Osteocyte (in vitro differentiated cells): ENCODE results near the gene SMC6. TPM values are rescaled to one million over a fixed set of nuclear protein-coding genes. Genes with fewer than 3 reads are reported as not detected.
A peak's percentile ranks its signal among the peaks of the same experiment; 100 is the strongest.

Experiments
- DNase-seq: peaks from one replicate; pipeline ENCODE4 v3.0.0; 2021; ENCODE audit warnings: mixed read lengths; ENCODE audit not compliant: unreplicated experiment; ENCODE audit errors: extremely low spot score
- H3K27ac Mint-ChIP-seq: one replicate; pipeline ENCODE4 v1.8.0; 2021; ENCODE audit warnings: mild to moderate bottlenecking, mixed read lengths; ENCODE audit not compliant: unreplicated experiment
- H3K27me3 Mint-ChIP-seq: one replicate; pipeline ENCODE4 v1.8.0; 2021; ENCODE audit warnings: mixed read lengths; ENCODE audit not compliant: unreplicated experiment
- H3K36me3 Mint-ChIP-seq: one replicate; pipeline ENCODE4 v1.8.0; 2021; ENCODE audit warnings: mixed read lengths; ENCODE audit not compliant: unreplicated experiment
- H3K4me1 Mint-ChIP-seq: one replicate; pipeline ENCODE4 v1.8.0; 2021; ENCODE audit warnings: mixed read lengths; ENCODE audit not compliant: unreplicated experiment
- H3K4me3 Mint-ChIP-seq: one replicate; pipeline ENCODE4 v1.8.0; 2021; ENCODE audit warnings: mild to moderate bottlenecking, moderate library complexity, mixed read lengths; ENCODE audit not compliant: unreplicated experiment
- H3K9me3 Mint-ChIP-seq: one replicate; pipeline ENCODE4 v1.8.0; 2021; ENCODE audit warnings: mixed read lengths; ENCODE audit not compliant: unreplicated experiment
- CTCF ChIP-seq: fragments of 200-600 bp; sonication (generic); IDR thresholded peaks from 2 replicates; pipeline ENCODE4 v1.5.0; 2021; ENCODE audit warnings: antibody characterized with exemption, mild to moderate bottlenecking, moderate library complexity
- total RNA-seq: library from RNA; stranded (reverse); gene quantifications from 2 replicates; pipeline ENCODE4 v1.2.1, GENCODE V29; 2021

Gene SMC6
- total RNA-seq, 1 donor from 2014 or later: 21.3 TPM

DNA sequence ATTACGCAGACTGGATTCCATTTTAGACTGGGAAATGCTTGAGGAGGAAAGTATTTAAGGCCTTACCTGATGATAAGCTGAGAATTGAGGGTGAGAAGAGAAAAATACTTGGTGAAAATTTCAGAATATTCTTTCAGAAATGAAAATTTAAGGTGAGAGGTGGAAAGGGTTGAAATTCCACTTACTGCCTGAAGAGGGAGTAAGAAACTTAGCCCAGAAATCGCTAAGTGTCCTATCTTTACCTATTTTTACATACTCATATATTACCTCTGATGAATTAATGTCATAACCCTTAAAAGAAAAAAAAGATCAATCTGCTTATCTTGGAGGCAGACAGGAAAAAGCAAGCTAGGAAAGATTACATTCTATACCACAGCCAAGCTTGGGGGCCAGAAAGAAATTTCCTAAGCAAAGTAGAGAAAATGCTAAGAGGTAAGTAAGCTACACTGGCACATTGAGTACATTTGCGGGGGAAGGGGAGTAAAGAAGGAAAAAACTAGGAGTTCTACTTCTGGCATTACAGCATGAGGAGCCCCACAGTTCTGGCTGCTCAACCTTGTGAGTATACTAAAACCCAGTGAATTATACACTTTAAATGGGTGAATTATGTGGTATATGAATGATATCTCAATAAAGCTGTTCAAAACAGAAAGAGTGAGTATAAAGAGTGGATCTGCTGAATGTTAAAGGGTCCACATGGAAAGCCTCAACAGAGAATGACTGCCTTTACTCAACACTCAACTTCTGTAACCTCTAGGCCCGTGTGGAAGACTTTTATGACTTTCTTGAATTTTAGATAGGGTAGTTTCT lies 33.8 kb downstream of the SMC6 start:
- peaks cover 14% of the 10 kb centered on the region for H3K36me3 Mint-ChIP-seq
- peak; percentile 74 for TF ChIP-seq CTCF

DNA sequence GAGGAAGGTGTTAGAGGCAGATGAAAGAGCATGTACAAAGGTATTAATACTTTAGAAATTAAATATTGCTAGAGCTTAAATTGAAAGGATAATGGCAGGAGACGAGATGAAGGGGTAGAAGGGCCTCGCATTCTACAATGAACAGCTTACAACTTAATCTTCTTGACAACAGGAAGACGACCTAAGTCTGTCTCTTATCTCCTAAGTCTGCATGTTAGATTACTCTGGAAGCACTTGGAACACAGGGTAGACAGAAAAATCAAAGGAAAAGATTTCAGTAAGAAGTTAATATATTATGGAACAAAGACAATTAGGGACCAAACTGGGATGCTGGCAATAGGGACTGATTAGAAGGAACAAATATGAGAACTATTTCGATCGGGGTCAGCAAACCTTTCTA lies 34.9 kb downstream of the SMC6 start:
- no peak for DNase-seq
- Mint-ChIP-seq H3K36me3 (peaks cover 16% of the 10 kb centered on the region), H3K27me3 (no peaks in the 10 kb centered on the region), H3K4me1 (no peaks in the 10 kb centered on the region), H3K9me3 (no peaks in the 10 kb centered on the region), H3K4me3 (no peak overlapping the region), H3K27ac (no peak overlapping the region)
- no peak for TF ChIP-seq CTCF

More for the DNA sequence above, 33.8 kb downstream of the SMC6 start:
- H3K9me3 Mint-ChIP-seq: no peaks in the 10 kb centered on the region
- no peaks in the 10 kb centered on the region for H3K27me3 Mint-ChIP-seq
- no peak overlapping the region for H3K4me3 Mint-ChIP-seq
- H3K4me1 Mint-ChIP-seq: no peaks in the 10 kb centered on the region
- no peak for DNase-seq
- H3K27ac Mint-ChIP-seq: no peak overlapping the region

- DNase-seq: no peak
- no peak for TF ChIP-seq CTCF
- no peaks in the 10 kb centered on the region for H3K4me1 Mint-ChIP-seq
- no peaks in the 10 kb centered on the region for H3K27me3 Mint-ChIP-seq
- no peaks in the 10 kb centered on the region for H3K9me3 Mint-ChIP-seq
- no peak overlapping the region for H3K4me3 Mint-ChIP-seq
- no peak overlapping the region for H3K27ac Mint-ChIP-seq
- H3K36me3 Mint-ChIP-seq: peaks cover 23% of the 10 kb centered on the region
These were observed 35.9 kb downstream of the SMC6 start for GRCh38 chr2:17717666-17718065.

GRCh38 chr2:17713291-17713690 lies 40.3 kb downstream of the SMC6 start:
- DNase-seq: no peak
- Mint-ChIP-seq H3K36me3 (peaks cover 23% of the 10 kb centered on the region), H3K27ac (no peak overlapping the region), H3K27me3 (no peaks in the 10 kb centered on the region), H3K9me3 (no peaks in the 10 kb centered on the region), H3K4me3 (no peak overlapping the region), H3K4me1 (no peaks in the 10 kb centered on the region)
- no peak for TF ChIP-seq CTCF

DNA sequence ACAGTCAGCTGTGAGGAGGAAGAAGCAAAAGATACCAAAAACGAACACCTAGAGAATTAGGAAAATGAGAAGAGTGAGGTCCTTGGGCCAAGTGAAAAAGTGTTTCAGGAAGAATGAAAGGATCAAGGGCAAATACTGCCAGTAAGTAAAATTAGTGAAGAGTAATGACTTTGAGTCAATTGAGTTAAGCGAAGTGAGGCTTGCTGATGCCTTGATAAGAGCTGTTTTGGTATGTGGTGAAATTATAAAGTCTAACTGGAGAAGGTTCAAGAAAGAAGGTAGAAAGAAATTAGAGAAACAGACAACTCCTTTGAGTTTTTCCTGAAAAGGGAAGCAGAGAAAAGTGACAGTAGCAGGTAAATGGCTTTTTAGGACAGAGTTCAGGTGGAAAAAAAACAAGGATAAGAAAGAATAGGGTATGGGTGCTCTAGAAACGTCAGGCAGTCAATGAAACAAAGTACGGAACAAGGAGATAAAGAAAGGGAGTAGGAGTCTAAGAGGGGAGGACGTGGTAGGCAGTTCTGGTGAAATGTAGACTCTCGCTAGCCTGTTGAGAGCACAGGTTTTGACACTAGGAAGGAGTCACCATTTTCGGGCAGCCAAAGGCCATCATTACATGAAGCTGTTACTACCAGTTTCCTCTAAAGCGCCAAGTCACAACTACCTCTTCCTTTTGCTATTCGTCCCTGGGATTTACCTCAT lies 42.9 kb downstream of the SMC6 start:
- TF ChIP-seq CTCF: no peak
- Mint-ChIP-seq H3K4me1 (no peaks in the 10 kb centered on the region), H3K9me3 (no peaks in the 10 kb centered on the region), H3K4me3 (no peak overlapping the region), H3K36me3 (peaks cover 30% of the 10 kb centered on the region), H3K27me3 (no peaks in the 10 kb centered on the region), H3K27ac (no peak overlapping the region)
- no peak for DNase-seq
